ENCODE data around the gene SLC38A11. TPM values are rescaled to one million over a fixed set of nuclear protein-coding genes. Genes with fewer than 3 reads are reported as not detected.

The SLC38A11 gene
- total RNA-seq, 1 experiment from 2014 or later, result not detected

DNA sequence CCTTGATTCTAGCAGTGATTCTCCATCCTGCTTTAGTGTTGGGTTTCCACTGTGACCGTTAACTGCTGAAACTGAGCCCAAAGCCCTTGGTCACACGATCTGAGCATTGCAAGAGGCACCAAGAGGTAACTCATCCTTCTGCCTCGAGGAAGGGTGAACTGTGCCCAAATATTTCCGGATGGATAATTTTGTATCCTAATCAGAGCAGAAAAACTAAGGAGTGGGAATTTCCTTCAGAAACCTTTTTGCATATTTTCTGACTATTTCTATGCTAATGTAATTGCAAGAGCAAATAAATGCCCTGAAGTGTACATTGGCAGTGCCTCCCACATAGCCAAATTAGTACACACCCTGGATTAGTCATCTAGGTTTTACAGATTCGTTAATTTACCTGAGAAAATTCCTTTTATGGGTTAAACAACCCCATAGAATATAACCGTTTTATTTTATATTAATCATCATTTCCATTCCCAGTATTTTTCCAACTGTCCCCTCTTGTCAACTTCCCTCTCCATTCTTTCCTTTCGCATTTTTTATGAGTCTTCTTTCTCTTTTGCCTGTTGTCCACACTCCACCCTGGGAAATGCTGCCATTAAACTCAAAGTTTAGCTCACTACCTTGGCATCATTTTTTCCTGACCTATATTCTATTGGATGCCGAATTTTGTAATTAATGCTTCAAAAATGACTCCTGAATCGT is 82.0 kb downstream of the SLC38A11 start:
- H3K9me2 ChIP-seq (ENCODE audit: insufficient read depth), result no peaks in the 10 kb centered on the region
- no peaks in the 10 kb centered on the region for H3K9me3 ChIP-seq (ENCODE audit: control insufficient read depth in 1 of 2, insufficient read depth in 1 of 2, low read depth in 1 of 2, low read length in 2 of 2)
- H2AFZ ChIP-seq (ENCODE audit: low read depth, low read length, poor library complexity, severe bottlenecking), result no peak overlapping the region
- H3K4me1 ChIP-seq (ENCODE audit: control insufficient read depth in 1 of 2, insufficient read depth in 2 of 2, low read length in 2 of 2), result no peaks in the 10 kb centered on the region
- TF ChIP-seq, protein P1, sequence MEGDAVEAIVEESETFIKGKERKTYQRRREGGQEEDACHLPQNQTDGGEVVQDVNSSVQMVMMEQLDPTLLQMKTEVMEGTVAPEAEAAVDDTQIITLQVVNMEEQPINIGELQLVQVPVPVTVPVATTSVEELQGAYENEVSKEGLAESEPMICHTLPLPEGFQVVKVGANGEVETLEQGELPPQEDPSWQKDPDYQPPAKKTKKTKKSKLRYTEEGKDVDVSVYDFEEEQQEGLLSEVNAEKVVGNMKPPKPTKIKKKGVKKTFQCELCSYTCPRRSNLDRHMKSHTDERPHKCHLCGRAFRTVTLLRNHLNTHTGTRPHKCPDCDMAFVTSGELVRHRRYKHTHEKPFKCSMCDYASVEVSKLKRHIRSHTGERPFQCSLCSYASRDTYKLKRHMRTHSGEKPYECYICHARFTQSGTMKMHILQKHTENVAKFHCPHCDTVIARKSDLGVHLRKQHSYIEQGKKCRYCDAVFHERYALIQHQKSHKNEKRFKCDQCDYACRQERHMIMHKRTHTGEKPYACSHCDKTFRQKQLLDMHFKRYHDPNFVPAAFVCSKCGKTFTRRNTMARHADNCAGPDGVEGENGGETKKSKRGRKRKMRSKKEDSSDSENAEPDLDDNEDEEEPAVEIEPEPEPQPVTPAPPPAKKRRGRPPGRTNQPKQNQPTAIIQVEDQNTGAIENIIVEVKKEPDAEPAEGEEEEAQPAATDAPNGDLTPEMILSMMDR (IDR thresholded peaks at IDR 0.05 in 2 of 3, conservative IDR thresholded peaks at IDR 0.05 in 1 of 3; ENCODE audit: borderline replicate concordance in 1 of 3, insufficient read depth in 1 of 3, low read depth in 2 of 3, low read length in 2 of 3), result no peak
- TF ChIP-seq CBX3 (IDR thresholded peaks at IDR 0.05; ENCODE audit: low read depth), result no peak
- TF ChIP-seq YY1 (IDR thresholded peaks at IDR 0.05; ENCODE audit: extremely low read depth, insufficient replicate concordance, low read depth, low read length), result no peak
- TF ChIP-seq RAD21 (IDR thresholded peaks at IDR 0.05; ENCODE audit: low read depth), result no peak
- no peak for TF ChIP-seq FOSL1 (IDR thresholded peaks at IDR 0.05; ENCODE audit: low read depth)
- TF ChIP-seq POLR2AphosphoS5 (IDR thresholded peaks at IDR 0.05; ENCODE audit: low read depth, low read length), result no peak
- no peak for TF ChIP-seq EZH2 (IDR thresholded peaks at IDR 0.05)
- TF ChIP-seq, protein P2, sequence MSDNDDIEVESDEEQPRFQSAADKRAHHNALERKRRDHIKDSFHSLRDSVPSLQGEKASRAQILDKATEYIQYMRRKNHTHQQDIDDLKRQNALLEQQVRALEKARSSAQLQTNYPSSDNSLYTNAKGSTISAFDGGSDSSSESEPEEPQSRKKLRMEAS (IDR thresholded peaks at IDR 0.05), result no peak
- TF ChIP-seq SP1 (IDR thresholded peaks at IDR 0.05; ENCODE audit: low read depth), result no peak
- no peak for TF ChIP-seq EGR1 (IDR thresholded peaks at IDR 0.05; ENCODE audit: low read depth)
- no peak for TF ChIP-seq EZH2phosphoT487 (IDR thresholded peaks at IDR 0.05; ENCODE audit: borderline replicate concordance)
- TF ChIP-seq JUND (IDR thresholded peaks at IDR 0.05), result no peak
- no peak for TF ChIP-seq SRF (IDR thresholded peaks at IDR 0.05; ENCODE audit: low read depth)
- TF ChIP-seq, protein P3, sequence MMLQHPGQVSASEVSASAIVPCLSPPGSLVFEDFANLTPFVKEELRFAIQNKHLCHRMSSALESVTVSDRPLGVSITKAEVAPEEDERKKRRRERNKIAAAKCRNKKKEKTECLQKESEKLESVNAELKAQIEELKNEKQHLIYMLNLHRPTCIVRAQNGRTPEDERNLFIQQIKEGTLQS (IDR thresholded peaks at IDR 0.05), result no peak
- TF ChIP-seq, protein P4, sequence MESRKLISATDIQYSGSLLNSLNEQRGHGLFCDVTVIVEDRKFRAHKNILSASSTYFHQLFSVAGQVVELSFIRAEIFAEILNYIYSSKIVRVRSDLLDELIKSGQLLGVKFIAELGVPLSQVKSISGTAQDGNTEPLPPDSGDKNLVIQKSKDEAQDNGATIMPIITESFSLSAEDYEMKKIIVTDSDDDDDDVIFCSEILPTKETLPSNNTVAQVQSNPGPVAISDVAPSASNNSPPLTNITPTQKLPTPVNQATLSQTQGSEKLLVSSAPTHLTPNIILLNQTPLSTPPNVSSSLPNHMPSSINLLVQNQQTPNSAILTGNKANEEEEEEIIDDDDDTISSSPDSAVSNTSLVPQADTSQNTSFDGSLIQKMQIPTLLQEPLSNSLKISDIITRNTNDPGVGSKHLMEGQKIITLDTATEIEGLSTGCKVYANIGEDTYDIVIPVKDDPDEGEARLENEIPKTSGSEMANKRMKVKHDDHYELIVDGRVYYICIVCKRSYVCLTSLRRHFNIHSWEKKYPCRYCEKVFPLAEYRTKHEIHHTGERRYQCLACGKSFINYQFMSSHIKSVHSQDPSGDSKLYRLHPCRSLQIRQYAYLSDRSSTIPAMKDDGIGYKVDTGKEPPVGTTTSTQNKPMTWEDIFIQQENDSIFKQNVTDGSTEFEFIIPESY (IDR thresholded peaks at IDR 0.05; ENCODE audit: extremely low read depth, insufficient replicate concordance, low read length), result no peak
- TF ChIP-seq POLR2A (IDR thresholded peaks at IDR 0.05; ENCODE audit: borderline replicate concordance, extremely low read depth, insufficient read depth, insufficient read length), result no peak
- no peak for TF ChIP-seq ZFX (IDR thresholded peaks at IDR 0.05)
- H3K4me2 ChIP-seq (ENCODE audit: low read length), result no peak overlapping the region
- no peaks in the 10 kb centered on the region for H3K27me3 ChIP-seq (ENCODE audit: insufficient read depth, low read length)
- ChIA-PET POLR2A (no interaction called here), RAD21 (ENCODE audit: low non-redundant PET in 1 of 2, low total read pairs in 2 of 2, uncharacterized antibody in 2 of 2, unreplicated experiment in 2 of 2) (no interaction called here), CTCF (no interaction called here)
- no peaks in the 10 kb centered on the region for H3K79me2 ChIP-seq (ENCODE audit: insufficient read depth, low read length)
- H3K27ac ChIP-seq (ENCODE audit: low read depth, low read length), result no peak overlapping the region
- BruUV-seq (replicated peaks), result no TSS peak
- intact Hi-C loops (cut with micrococcal nuclease), result no loop called here
- H4K20me1 ChIP-seq (ENCODE audit: insufficient read depth), result no peaks in the 10 kb centered on the region
- no peak for ATAC-seq
- no peak for DNase-seq (ENCODE audit: low read depth, low spot score)
- H3K9ac ChIP-seq (ENCODE audit: low read length), result no peak overlapping the region
- H3K4me3 ChIP-seq (replicated peaks in 1 of 2; ENCODE audit: low read depth in 1 of 2, low read length in 2 of 2), result no peak overlapping the region
- no peaks in the 10 kb centered on the region for H3K36me3 ChIP-seq (ENCODE audit: control insufficient read depth in 1 of 2, insufficient read depth in 2 of 2, low read length in 2 of 2)

All from HCT116 (cell line).